ENCODE data around the gene LINS1. TPM values are rescaled to one million over a fixed set of nuclear protein-coding genes. Genes with fewer than 3 reads are reported as not detected.

The LINS1 gene
- total RNA-seq, 2 donors from 2014 or later = 5.4 to 29.3 TPM

DNA sequence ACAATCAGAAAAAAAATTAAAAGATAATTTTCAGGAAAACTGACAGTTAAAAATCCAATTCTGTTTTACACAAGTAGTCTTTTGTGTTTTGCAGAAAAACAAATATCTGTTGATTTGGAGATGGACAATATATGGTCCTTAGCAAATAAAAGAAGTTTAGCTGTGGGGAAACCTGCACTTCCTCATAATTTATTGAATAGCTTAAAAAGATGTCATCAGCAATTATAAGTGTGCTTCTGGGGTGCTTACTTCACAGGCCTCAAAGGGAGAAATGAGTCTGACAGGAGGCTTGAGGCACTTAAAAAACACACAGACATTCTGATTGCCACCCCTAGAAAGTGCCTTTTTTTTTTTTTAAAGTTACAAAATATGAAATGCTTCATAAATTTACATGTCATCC is 41.7 kb downstream of the LINS1 start:
- TF ChIP-seq, protein P1, sequence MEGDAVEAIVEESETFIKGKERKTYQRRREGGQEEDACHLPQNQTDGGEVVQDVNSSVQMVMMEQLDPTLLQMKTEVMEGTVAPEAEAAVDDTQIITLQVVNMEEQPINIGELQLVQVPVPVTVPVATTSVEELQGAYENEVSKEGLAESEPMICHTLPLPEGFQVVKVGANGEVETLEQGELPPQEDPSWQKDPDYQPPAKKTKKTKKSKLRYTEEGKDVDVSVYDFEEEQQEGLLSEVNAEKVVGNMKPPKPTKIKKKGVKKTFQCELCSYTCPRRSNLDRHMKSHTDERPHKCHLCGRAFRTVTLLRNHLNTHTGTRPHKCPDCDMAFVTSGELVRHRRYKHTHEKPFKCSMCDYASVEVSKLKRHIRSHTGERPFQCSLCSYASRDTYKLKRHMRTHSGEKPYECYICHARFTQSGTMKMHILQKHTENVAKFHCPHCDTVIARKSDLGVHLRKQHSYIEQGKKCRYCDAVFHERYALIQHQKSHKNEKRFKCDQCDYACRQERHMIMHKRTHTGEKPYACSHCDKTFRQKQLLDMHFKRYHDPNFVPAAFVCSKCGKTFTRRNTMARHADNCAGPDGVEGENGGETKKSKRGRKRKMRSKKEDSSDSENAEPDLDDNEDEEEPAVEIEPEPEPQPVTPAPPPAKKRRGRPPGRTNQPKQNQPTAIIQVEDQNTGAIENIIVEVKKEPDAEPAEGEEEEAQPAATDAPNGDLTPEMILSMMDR (IDR thresholded peaks at IDR 0.05) = no peak
- no peaks in the 10 kb centered on the region for H3K27me3 ChIP-seq (replicated peaks; ENCODE audit: insufficient read depth)
- H3K9me3 ChIP-seq = no peaks in the 10 kb centered on the region
- ATAC-seq (ENCODE audit: insufficient number of reproducible peaks, low FRiP score, low read depth) (no peak), DNase-seq (ENCODE audit: low spot score) (no peak)
- H3K4me1 ChIP-seq (ENCODE audit: control insufficient read depth in 1 of 2, low read depth in 2 of 2) = no peaks in the 10 kb centered on the region
- H3K4me3 ChIP-seq = no peak overlapping the region
- H3K36me3 ChIP-seq = no peaks in the 10 kb centered on the region
- no peak overlapping the region for H3K27ac ChIP-seq

DNA sequence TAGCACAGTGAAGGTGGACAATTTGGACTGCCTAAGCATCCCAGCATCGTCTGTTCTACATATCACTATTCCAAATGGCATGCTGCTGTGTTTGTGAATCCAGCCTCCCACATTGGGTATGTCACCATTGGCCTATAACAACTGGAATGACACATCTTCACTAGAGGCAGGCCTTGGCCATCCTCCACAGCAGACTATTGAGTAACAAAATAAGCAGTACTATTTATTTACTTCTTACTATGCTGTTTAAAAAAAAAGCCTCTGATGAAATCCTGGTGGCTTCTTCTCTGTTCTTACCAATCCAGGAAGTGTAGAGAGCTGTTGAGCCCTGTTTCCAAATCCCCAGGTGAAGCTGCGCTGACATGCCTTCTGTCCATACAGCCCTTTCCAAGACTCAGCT is 42.7 kb downstream of the LINS1 start:
- Histone ChIP-seq H3K27ac (no peak overlapping the region), H3K4me1 (ENCODE audit: control insufficient read depth in 1 of 2, low read depth in 2 of 2) (no peaks in the 10 kb centered on the region), H3K9me3 (no peaks in the 10 kb centered on the region), H3K4me3 (no peak overlapping the region), H3K36me3 (no peaks in the 10 kb centered on the region), H3K27me3 (replicated peaks; ENCODE audit: insufficient read depth) (no peaks in the 10 kb centered on the region)
- TF ChIP-seq, protein P1 (IDR thresholded peaks at IDR 0.05) = no peak
- ATAC-seq (ENCODE audit: insufficient number of reproducible peaks, low FRiP score, low read depth) = no peak
- no peak for DNase-seq (ENCODE audit: low spot score)

DNA sequence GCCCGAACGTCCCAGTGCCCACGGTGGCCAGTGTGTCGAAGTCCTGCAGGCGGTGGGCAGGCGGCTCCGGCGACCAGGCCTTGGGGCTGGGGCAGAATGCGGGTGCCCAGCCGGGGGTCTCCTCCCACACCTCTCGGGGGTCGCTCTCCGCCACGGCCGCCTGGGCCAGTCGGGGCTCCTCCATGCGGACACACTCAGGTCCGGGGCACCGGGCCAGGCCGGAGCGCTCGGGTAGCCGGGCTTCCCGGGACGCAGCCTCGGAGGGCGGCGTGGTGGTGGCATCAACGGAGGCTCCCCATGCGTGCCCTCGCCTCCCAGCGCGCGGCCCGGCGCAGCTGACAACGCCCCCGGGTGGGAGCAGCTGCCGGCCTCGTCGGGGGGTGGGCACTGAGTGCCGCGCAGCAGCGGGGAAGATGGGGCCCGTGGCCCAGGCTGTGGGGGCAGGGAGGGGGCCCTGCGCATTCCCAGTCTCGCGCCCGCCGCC is 43.2 kb downstream of the LINS1 start:
- TF ChIP-seq, protein P1 (IDR thresholded peaks at IDR 0.05) = no peak
- H3K4me1 ChIP-seq (ENCODE audit: control insufficient read depth in 1 of 2, low read depth in 2 of 2) = no peaks in the 10 kb centered on the region
- H3K36me3 ChIP-seq = no peaks in the 10 kb centered on the region
- H3K27me3 ChIP-seq (replicated peaks; ENCODE audit: insufficient read depth) = no peaks in the 10 kb centered on the region
- no peaks in the 10 kb centered on the region for H3K9me3 ChIP-seq
- no peak overlapping the region for H3K4me3 ChIP-seq
- ATAC-seq (ENCODE audit: insufficient number of reproducible peaks, low FRiP score, low read depth) (no peak), DNase-seq (ENCODE audit: low spot score) (no peak)
- no peak overlapping the region for H3K27ac ChIP-seq

DNA sequence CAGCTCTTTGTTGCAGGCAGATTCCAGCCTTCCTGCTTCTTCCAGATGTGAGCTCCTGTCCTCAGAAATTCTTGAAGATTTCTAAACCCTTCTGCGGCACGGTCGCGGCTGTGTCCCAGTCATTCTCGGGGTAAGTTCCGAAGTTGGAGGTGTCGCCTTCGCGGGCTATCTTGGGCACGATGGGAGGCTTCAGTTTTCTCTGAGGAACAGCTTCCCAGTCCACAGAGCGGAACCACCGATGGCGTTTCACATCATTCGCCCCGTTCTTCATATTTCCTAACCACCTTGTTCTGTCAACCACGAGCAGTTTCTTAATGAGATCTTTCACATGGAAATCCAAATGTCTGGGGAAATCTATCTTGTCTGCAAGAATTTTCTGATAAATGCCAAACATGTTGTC is 48.5 kb downstream of the LINS1 start:
- H3K4me1 ChIP-seq (ENCODE audit: control insufficient read depth in 1 of 2, low read depth in 2 of 2) = no peaks in the 10 kb centered on the region
- no peak overlapping the region for H3K27ac ChIP-seq
- no peak for DNase-seq (ENCODE audit: low spot score)
- H3K36me3 ChIP-seq = no peaks in the 10 kb centered on the region
- no peak overlapping the region for H3K4me3 ChIP-seq
- H3K27me3 ChIP-seq (replicated peaks; ENCODE audit: insufficient read depth) = no peaks in the 10 kb centered on the region
- TF ChIP-seq, protein P1 (IDR thresholded peaks at IDR 0.05) = no peak
- ATAC-seq (ENCODE audit: insufficient number of reproducible peaks, low FRiP score, low read depth) = no peak
- H3K9me3 ChIP-seq = no peaks in the 10 kb centered on the region

DNA sequence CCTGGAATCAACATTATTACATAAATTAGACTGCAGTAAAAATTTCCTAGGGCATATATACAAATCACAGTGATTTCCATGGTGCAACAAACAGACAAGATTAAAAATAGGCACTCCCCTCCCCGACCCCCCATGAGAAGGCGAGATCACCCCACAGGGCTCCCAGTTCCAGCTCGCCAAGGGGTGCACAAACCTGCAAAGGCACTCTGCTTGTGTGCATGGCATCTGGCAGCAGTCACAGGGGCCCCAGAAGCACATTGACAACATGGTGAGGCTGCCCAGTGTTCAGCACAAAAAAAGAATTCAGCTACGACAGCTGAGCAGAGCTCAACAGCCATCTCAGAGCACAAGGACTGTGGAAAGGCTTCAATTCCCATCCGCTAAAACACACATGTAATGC is 54.0 kb downstream of the LINS1 start:
- no peaks in the 10 kb centered on the region for H3K27me3 ChIP-seq (replicated peaks; ENCODE audit: insufficient read depth)
- no peak for DNase-seq (ENCODE audit: low spot score)
- H3K4me3 ChIP-seq = no peak overlapping the region
- no peaks in the 10 kb centered on the region for H3K4me1 ChIP-seq (ENCODE audit: control insufficient read depth in 1 of 2, low read depth in 2 of 2)
- H3K27ac ChIP-seq = no peak overlapping the region
- no peaks in the 10 kb centered on the region for H3K9me3 ChIP-seq
- TF ChIP-seq, protein P1 (IDR thresholded peaks at IDR 0.05) = no peak
- H3K36me3 ChIP-seq = no peaks in the 10 kb centered on the region
- ATAC-seq (ENCODE audit: insufficient number of reproducible peaks, low FRiP score, low read depth) = no peak
